NB4 (cell line): ENCODE data around the gene ZNF582.

Source experiments
- MYC ChIP-seq: IDR thresholded peaks from 2 replicates; pipeline ENCODE4 v1.6.1; 2011; ENCODE audit warnings: low read depth, low read length
- POLR2A ChIP-seq: IDR thresholded peaks from 2 replicates; pipeline ENCODE4 v1.6.1; 2011; ENCODE audit warnings: mild to moderate bottlenecking; ENCODE audit not compliant: insufficient read length; ENCODE audit errors: extremely low read depth
- TF ChIP-seq, protein P1 (sequence below): IDR thresholded peaks from one replicate; pipeline ENCODE4 v1.5.1; 2012; ENCODE audit warnings: low read depth, low read length
- TF ChIP-seq, protein P2 (sequence below): IDR thresholded peaks from 2 replicates; pipeline ENCODE4 v1.6.1; 2011; ENCODE audit warnings: low read depth, low read length

DNA sequence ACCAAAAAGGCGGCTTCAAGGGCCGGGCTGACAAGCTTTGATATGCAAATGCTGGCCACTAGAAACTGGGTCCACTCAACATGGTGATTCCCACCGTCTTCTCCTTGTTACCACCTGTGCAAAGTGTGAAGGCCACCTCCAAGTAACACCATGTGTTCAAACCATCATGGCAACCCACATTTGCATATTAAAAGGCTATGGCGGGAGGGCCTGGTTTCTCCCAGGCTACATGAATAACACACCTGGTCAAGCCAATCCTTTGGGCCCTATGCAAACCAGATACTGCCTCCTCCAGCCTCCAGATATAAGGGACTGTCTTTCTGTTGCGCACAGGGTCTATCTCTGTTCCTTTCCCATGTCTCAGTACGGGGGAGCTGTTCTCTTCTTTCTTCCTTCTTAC is 42.1 kb downstream of the ZNF582 start:
- TF ChIP-seq, protein P1, sequence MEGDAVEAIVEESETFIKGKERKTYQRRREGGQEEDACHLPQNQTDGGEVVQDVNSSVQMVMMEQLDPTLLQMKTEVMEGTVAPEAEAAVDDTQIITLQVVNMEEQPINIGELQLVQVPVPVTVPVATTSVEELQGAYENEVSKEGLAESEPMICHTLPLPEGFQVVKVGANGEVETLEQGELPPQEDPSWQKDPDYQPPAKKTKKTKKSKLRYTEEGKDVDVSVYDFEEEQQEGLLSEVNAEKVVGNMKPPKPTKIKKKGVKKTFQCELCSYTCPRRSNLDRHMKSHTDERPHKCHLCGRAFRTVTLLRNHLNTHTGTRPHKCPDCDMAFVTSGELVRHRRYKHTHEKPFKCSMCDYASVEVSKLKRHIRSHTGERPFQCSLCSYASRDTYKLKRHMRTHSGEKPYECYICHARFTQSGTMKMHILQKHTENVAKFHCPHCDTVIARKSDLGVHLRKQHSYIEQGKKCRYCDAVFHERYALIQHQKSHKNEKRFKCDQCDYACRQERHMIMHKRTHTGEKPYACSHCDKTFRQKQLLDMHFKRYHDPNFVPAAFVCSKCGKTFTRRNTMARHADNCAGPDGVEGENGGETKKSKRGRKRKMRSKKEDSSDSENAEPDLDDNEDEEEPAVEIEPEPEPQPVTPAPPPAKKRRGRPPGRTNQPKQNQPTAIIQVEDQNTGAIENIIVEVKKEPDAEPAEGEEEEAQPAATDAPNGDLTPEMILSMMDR: no peak
- TF ChIP-seq POLR2A (no peak), MYC (no peak)
- TF ChIP-seq, protein P2, sequence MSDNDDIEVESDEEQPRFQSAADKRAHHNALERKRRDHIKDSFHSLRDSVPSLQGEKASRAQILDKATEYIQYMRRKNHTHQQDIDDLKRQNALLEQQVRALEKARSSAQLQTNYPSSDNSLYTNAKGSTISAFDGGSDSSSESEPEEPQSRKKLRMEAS: no peak
